Measurements from ENCODE around the gene EXOSC1. TPM values are rescaled to one million over a fixed set of nuclear protein-coding genes. Genes with fewer than 3 reads are reported as not detected.

The EXOSC1 gene
- total and polyA plus RNA-seq, 2 of the 13 experiments (the other 11 are each of a cell fraction or from before 2014, with no cell fraction given) = 36.3 to 39.9 TPM

DNA sequence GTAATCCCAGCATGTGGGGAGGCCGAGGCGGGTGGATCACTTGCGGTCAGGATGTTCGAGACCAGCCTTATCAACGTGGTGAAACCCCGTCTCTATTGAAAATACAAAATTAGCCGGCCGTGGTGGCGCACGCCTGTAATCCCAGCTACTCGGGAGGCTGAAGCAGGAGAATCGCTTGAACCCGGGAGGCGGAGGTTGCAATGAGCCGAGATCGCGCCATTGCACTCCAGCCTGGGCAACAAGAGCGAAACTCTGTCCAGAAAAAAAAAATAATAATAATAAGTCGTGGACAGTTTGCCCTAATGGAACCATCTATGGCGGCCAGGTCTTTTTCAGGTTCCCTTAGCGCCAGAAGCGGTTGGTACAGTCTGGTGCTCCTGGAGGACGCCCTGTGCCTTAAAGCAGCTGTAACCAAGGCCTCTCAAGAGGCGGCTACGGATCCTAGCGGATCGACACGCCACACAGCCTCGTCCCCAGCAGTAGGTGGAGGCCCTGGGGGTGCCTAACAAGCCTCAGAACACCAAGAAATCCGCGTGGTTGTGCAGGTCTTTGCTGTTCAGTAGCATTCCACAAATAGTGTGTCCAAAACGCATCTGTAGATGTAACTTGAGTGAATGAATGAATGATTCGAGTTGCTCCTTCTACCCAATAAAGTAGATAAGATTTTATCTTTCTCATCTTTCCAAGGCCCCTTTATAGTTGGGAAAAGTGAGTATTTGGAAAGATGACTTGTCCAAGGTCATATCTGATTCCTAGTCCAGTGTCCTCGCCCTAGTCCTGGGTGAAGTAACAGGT lies 18.8 kb downstream of the EXOSC1 start (continued):
- TF ChIP-seq, protein P1, sequence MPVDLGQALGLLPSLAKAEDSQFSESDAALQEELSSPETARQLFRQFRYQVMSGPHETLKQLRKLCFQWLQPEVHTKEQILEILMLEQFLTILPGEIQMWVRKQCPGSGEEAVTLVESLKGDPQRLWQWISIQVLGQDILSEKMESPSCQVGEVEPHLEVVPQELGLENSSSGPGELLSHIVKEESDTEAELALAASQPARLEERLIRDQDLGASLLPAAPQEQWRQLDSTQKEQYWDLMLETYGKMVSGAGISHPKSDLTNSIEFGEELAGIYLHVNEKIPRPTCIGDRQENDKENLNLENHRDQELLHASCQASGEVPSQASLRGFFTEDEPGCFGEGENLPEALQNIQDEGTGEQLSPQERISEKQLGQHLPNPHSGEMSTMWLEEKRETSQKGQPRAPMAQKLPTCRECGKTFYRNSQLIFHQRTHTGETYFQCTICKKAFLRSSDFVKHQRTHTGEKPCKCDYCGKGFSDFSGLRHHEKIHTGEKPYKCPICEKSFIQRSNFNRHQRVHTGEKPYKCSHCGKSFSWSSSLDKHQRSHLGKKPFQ (CRISPR knock-in tag; IDR thresholded peaks at IDR 0.05; ENCODE audit: insufficient replicate concordance) = peak; percentile 70
- TF ChIP-seq, protein P2, sequence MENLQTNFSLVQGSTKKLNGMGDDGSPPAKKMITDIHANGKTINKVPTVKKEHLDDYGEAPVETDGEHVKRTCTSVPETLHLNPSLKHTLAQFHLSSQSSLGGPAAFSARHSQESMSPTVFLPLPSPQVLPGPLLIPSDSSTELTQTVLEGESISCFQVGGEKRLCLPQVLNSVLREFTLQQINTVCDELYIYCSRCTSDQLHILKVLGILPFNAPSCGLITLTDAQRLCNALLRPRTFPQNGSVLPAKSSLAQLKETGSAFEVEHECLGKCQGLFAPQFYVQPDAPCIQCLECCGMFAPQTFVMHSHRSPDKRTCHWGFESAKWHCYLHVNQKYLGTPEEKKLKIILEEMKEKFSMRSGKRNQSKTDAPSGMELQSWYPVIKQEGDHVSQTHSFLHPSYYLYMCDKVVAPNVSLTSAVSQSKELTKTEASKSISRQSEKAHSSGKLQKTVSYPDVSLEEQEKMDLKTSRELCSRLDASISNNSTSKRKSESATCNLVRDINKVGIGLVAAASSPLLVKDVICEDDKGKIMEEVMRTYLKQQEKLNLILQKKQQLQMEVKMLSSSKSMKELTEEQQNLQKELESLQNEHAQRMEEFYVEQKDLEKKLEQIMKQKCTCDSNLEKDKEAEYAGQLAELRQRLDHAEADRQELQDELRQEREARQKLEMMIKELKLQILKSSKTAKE (CRISPR knock-in tag; IDR thresholded peaks at IDR 0.05; ENCODE audit: borderline replicate concordance) = 0 out of 2 replicates have a peak, but pooled peaks have one; percentile 11
- TF ChIP-seq ZNF343 (CRISPR knock-in tag; IDR thresholded peaks at IDR 0.05) (0 out of 2 replicates have a peak, but pooled peaks have one; percentile 25), ZNF260 (CRISPR knock-in tag; IDR thresholded peaks at IDR 0.05; ENCODE audit: borderline replicate concordance, low read depth) (no peak), ZNF530 (CRISPR knock-in tag; IDR thresholded peaks at IDR 0.05; ENCODE audit: low read depth) (no peak), ZNF605 (CRISPR knock-in tag; IDR thresholded peaks at IDR 0.05) (peak; percentile 63), ZNF24 (IDR thresholded peaks at IDR 0.05) (peak; percentile 53; the same call in 1 of the 2 replicates), NRL (CRISPR knock-in tag; IDR thresholded peaks at IDR 0.05; ENCODE audit: borderline replicate concordance) (no peak), KDM5B (CRISPR knock-in tag; IDR thresholded peaks at IDR 0.05; ENCODE audit: borderline replicate concordance) (0 out of 2 replicates have a peak, but pooled peaks have one; percentile 22), ZNF430 (CRISPR knock-in tag; IDR thresholded peaks at IDR 0.05) (0 out of 2 replicates have a peak, but pooled peaks have one; percentile 21), HDAC2 (CRISPR knock-in tag; IDR thresholded peaks at IDR 0.05) (0 out of 2 replicates have a peak, but pooled peaks have one; percentile 5), ZNF460 (CRISPR knock-in tag; IDR thresholded peaks at IDR 0.05; ENCODE audit: borderline replicate concordance) (peak; percentile 58; the same call in 1 of the 2 replicates), ZNF280B (CRISPR knock-in tag; IDR thresholded peaks at IDR 0.05; ENCODE audit: borderline replicate concordance) (0 out of 2 replicates have a peak, but pooled peaks have one; percentile 5), ZNF350 (CRISPR knock-in tag; IDR thresholded peaks at IDR 0.05; ENCODE audit: borderline replicate concordance, low read depth) (peak; percentile 36; the same call in 1 of the 2 replicates)
- TF ChIP-seq, protein P3, sequence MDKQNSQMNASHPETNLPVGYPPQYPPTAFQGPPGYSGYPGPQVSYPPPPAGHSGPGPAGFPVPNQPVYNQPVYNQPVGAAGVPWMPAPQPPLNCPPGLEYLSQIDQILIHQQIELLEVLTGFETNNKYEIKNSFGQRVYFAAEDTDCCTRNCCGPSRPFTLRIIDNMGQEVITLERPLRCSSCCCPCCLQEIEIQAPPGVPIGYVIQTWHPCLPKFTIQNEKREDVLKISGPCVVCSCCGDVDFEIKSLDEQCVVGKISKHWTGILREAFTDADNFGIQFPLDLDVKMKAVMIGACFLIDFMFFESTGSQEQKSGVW (CRISPR knock-in tag; IDR thresholded peaks at IDR 0.05; ENCODE audit: borderline replicate concordance) = 0 out of 2 replicates have a peak, but pooled peaks have one; percentile 77
- TF ChIP-seq, protein P4, sequence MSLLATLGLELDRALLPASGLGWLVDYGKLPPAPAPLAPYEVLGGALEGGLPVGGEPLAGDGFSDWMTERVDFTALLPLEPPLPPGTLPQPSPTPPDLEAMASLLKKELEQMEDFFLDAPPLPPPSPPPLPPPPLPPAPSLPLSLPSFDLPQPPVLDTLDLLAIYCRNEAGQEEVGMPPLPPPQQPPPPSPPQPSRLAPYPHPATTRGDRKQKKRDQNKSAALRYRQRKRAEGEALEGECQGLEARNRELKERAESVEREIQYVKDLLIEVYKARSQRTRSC (CRISPR knock-in tag; IDR thresholded peaks at IDR 0.05; ENCODE audit: low read depth) = no peak
- TF ChIP-seq, protein P5, sequence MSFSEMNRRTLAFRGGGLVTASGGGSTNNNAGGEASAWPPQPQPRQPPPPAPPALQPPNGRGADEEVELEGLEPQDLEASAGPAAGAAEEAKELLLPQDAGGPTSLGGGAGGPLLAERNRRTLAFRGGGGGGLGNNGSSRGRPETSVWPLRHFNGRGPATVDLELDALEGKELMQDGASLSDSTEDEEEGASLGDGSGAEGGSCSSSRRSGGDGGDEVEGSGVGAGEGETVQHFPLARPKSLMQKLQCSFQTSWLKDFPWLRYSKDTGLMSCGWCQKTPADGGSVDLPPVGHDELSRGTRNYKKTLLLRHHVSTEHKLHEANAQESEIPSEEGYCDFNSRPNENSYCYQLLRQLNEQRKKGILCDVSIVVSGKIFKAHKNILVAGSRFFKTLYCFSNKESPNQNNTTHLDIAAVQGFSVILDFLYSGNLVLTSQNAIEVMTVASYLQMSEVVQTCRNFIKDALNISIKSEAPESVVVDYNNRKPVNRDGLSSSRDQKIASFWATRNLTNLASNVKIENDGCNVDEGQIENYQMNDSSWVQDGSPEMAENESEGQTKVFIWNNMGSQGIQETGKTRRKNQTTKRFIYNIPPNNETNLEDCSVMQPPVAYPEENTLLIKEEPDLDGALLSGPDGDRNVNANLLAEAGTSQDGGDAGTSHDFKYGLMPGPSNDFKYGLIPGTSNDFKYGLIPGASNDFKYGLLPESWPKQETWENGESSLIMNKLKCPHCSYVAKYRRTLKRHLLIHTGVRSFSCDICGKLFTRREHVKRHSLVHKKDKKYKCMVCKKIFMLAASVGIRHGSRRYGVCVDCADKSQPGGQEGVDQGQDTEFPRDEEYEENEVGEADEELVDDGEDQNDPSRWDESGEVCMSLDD (CRISPR knock-in tag; IDR thresholded peaks at IDR 0.05; ENCODE audit: borderline replicate concordance) = no peak

Measured in HepG2 (cell line).